ENCODE results near the gene EYS. TPM values are rescaled to one million over a fixed set of nuclear protein-coding genes. Genes with fewer than 3 reads are reported as not detected.

The EYS gene
- total and polyA plus RNA-seq, 2 of the 8 experiments (the other 6 are each of a cell fraction or from before 2014, with no cell fraction given): 0.05 to 0.13 TPM

DNA sequence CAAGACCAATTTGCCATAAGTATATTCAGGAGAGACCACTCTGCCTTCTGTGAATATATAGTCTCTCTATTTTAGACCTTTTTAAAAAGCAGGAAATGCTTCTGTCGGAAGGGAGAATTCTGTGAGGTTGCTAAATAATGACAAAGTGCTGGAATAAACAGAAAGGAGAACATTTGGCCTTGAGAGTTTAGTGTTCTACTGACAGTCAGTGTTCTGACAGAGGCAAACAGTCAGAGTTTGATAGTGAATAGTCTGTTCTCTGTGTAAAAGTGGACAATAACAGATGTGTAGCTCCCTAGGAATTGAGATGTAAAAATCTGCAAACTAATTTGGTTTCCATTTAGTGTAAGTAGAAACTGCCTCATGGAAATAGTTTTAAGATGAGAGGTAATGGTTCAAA, 1850.8 kb downstream of the EYS start (continued):
- TF ChIP-seq EZH2 (IDR thresholded peaks at IDR 0.05; ENCODE audit: low read depth, low read length, severe bottlenecking) (no peak), BCL11A (IDR thresholded peaks at IDR 0.05; ENCODE audit: low read depth in 2 of 2, low read length in 2 of 2) (no peak)

All from H1 (cell line).